HEK293 (cell line): ENCODE measurements around the gene UBE2F.

Experiments
- CTCF ChIA-PET: fragments of 350-600 bp; formaldehyde crosslinking; extraction: SDS; loops from one replicate; lab custom pipeline; 2021; ENCODE audit warnings: antibody characterized with exemption; lab: Yijun Ruan, JAX
- POLR2A ChIA-PET: fragments of 300-600 bp; formaldehyde crosslinking; extraction: SDS; loops from one replicate; lab custom pipeline; 2020; ENCODE audit warnings: antibody characterized with exemption, inconsistent platforms; lab: Yijun Ruan, JAX
- H3K27ac ChIP-seq: fragments of 200-500 bp; sonication (Bioruptor generic); 2 replicates; pipeline ENCODE4 v1.5.1; 2014; ENCODE audit warnings: low read depth, low read length, control low read depth, inconsistent platforms; ENCODE audit errors: extremely low read depth
- H3K36me3 ChIP-seq, 2 experiments: fragments of 200-500 bp in 1 of 2; sonication (Bioruptor generic) in 1 of 2; 1 replicate in 1 of 2; 2 replicates in 1 of 2; pipeline ENCODE4 v1.5.1; 2014 to 2017; ENCODE audit warnings: inconsistent platforms in 2 of 2, low read length in 2 of 2; ENCODE audit not compliant: control insufficient read depth in 2 of 2, insufficient read depth in 1 of 2
- H3K4me1 ChIP-seq: fragments of 200-500 bp; sonication (Bioruptor generic); 2 replicates; pipeline ENCODE4 v1.5.1; 2014; ENCODE audit warnings: mild to moderate bottlenecking, low read length, inconsistent platforms; ENCODE audit not compliant: control insufficient read depth, insufficient read depth
- H3K4me3 ChIP-seq: 2 replicates; pipeline ENCODE4 v1.5.1; 2011; ENCODE audit warnings: low read depth, mild to moderate bottlenecking, control low read depth, low read length, moderate library complexity
- H3K9me3 ChIP-seq: fragments of 200-500 bp; sonication (Bioruptor generic); 2 replicates; pipeline ENCODE4 v1.5.1; 2014; ENCODE audit warnings: low read depth, low read length, inconsistent platforms; ENCODE audit not compliant: control insufficient read depth, insufficient read depth
- HOXC10 ChIP-seq: sonication (generic); formaldehyde crosslinking; IDR thresholded peaks from 2 replicates; pipeline ENCODE4 v1.8.1; 2023; ENCODE audit warnings: mild to moderate bottlenecking, missing genetic modification reagents
- PRDM10 ChIP-seq: fragments of 450-650 bp; formaldehyde crosslinking; IDR thresholded peaks from 2 replicates; pipeline ENCODE4 v1.5.1; 2016; ENCODE audit warnings: missing biosample characterization, missing genetic modification characterization
- PRDM6 ChIP-seq: fragments of 450-650 bp; formaldehyde crosslinking; IDR thresholded peaks from 2 replicates; pipeline ENCODE4 v1.5.1; 2017; ENCODE audit warnings: missing biosample characterization, missing genetic modification characterization
- TRIM28 ChIP-seq: IDR thresholded peaks from 2 replicates; pipeline ENCODE4 v1.6.1; 2011; ENCODE audit warnings: low read length, control low read depth, borderline replicate concordance
- ZNF138 ChIP-seq: fragments of 450-650 bp; formaldehyde crosslinking; IDR thresholded peaks from 2 replicates; pipeline ENCODE4 v1.5.1; 2016; ENCODE audit warnings: missing biosample characterization, missing genetic modification characterization, borderline replicate concordance
- ZNF148 ChIP-seq: fragments of 450-650 bp; formaldehyde crosslinking; IDR thresholded peaks from 2 replicates; pipeline ENCODE4 v1.5.0; 2017; ENCODE audit warnings: missing biosample characterization, missing genetic modification characterization, borderline replicate concordance
- ZNF174 ChIP-seq: fragments of 450-650 bp; formaldehyde crosslinking; IDR thresholded peaks from 2 replicates; pipeline ENCODE4 v1.5.0; 2017; ENCODE audit warnings: missing biosample characterization, mild to moderate bottlenecking, missing genetic modification characterization
- ZNF184 ChIP-seq: fragments of 450-650 bp; IDR thresholded peaks from 2 replicates; pipeline ENCODE4 v1.5.1; 2018; ENCODE audit warnings: missing biosample characterization, mild to moderate bottlenecking, missing genetic modification characterization
- ZNF239 ChIP-seq: fragments of 450-650 bp; formaldehyde crosslinking; IDR thresholded peaks from 2 replicates; pipeline ENCODE4 v1.5.1; 2016; ENCODE audit warnings: missing biosample characterization, missing genetic modification characterization
- ZNF292 ChIP-seq: fragments of 450-650 bp; formaldehyde crosslinking; IDR thresholded peaks from 2 replicates; pipeline ENCODE4 v1.5.1; 2016; ENCODE audit warnings: low read depth, missing biosample characterization, missing genetic modification characterization, borderline replicate concordance
- ZNF366 ChIP-seq: fragments of 450-650 bp; formaldehyde crosslinking; conservative IDR thresholded peaks from 2 replicates; pipeline ENCODE4 v1.5.1; 2016; ENCODE audit warnings: missing biosample characterization, missing genetic modification characterization
- ZNF449 ChIP-seq: fragments of 450-650 bp; formaldehyde crosslinking; IDR thresholded peaks from 2 replicates; pipeline ENCODE4 v1.5.1; 2017; ENCODE audit warnings: missing biosample characterization, mild to moderate bottlenecking, missing genetic modification characterization, moderate library complexity
- ZNF548 ChIP-seq: fragments of 450-650 bp; formaldehyde crosslinking; IDR thresholded peaks from 2 replicates; pipeline ENCODE4 v1.5.1; 2016; ENCODE audit warnings: missing biosample characterization, missing genetic modification characterization
- ZNF585B ChIP-seq: fragments of 450-650 bp; formaldehyde crosslinking; IDR thresholded peaks from 2 replicates; pipeline ENCODE4 v1.5.1; 2016; ENCODE audit warnings: missing biosample characterization, missing genetic modification characterization
- ZNF621 ChIP-seq: fragments of 450-650 bp; formaldehyde crosslinking; IDR thresholded peaks from 2 replicates; pipeline ENCODE4 v1.5.1; 2017; ENCODE audit warnings: missing biosample characterization, missing genetic modification characterization
- ZNF654 ChIP-seq: fragments of 450-650 bp; formaldehyde crosslinking; IDR thresholded peaks from 2 replicates; pipeline ENCODE4 v1.5.1; 2016; ENCODE audit warnings: low read depth, missing biosample characterization, missing genetic modification characterization
- ZNF776 ChIP-seq: fragments of 450-650 bp; formaldehyde crosslinking; IDR thresholded peaks from 2 replicates; pipeline ENCODE4 v1.5.0; 2017; ENCODE audit warnings: missing biosample characterization, missing genetic modification characterization, borderline replicate concordance
- TF ChIP-seq, protein P1 (sequence below): fragments of 450-650 bp; formaldehyde crosslinking; IDR thresholded peaks from 2 replicates; pipeline ENCODE4 v1.5.1; 2016; ENCODE audit warnings: missing biosample characterization, missing genetic modification characterization

The UBE2F gene

GRCh38 chr2:237972211-237972610, 5.4 kb downstream of the UBE2F start:
- no peak overlapping the region for H3K4me3 ChIP-seq

GRCh38 chr2:237972936-237973335, 6.1 kb downstream of the UBE2F start:
- Histone ChIP-seq H3K4me1 (peaks cover 4% of the 10 kb centered on the region; the same call in 1 of the 2 replicates), H3K4me3 (no peak overlapping the region), H3K36me3 (peaks cover 5 to 45% of the 10 kb centered on the region in 2 experiments; a peak in 2 of 3 replicates), H3K27ac (no peak overlapping the region), H3K9me3 (no peaks in the 10 kb centered on the region)
- TF ChIP-seq ZNF184 (tag by site-specific recombination) (no peak), ZNF449 (tag by site-specific recombination) (no peak), ZNF239 (tag by site-specific recombination) (no peak), ZNF548 (tag by site-specific recombination) (no peak), ZNF138 (tag by site-specific recombination) (no peak)
- TF ChIP-seq, protein P1, sequence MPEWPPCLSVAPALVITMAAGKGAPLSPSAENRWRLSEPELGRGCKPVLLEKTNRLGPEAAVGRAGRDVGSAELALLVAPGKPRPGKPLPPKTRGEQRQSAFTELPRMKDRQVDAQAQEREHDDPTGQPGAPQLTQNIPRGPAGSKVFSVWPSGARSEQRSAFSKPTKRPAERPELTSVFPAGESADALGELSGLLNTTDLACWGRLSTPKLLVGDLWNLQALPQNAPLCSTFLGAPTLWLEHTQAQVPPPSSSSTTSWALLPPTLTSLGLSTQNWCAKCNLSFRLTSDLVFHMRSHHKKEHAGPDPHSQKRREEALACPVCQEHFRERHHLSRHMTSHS (tag by site-specific recombination), result no peak
- CTCF ChIA-PET, result no interaction called here
- POLR2A ChIA-PET, result no interaction called here

More at GRCh38 chr2:237972211-237972610, 5.4 kb downstream of the UBE2F start:
- H3K36me3 ChIP-seq, result peaks cover 5 to 38% of the 10 kb centered on the region in 2 experiments; a peak in 2 of 3 replicates
- H3K9me3 ChIP-seq, result no peaks in the 10 kb centered on the region
- TF ChIP-seq PRDM10 (peak; percentile 48; the same call in 1 of the 2 replicates), PRDM6 (tag by site-specific recombination) (no peak)
- no peak overlapping the region for H3K27ac ChIP-seq
- ChIA-PET POLR2A (interaction anchor here (0.7 kb wide), 1 partner anchor 37 kb away, joined by 5 read pairs; no protein-coding TSS in a partner anchor), CTCF (no interaction called here)
- H3K4me1 ChIP-seq, result peaks cover 4% of the 10 kb centered on the region; the same call in 1 of the 2 replicates

- no peak overlapping the region for H3K27ac ChIP-seq
- ChIA-PET CTCF (no interaction called here), POLR2A (no interaction called here)
- H3K4me3 ChIP-seq, result no peak overlapping the region
- H3K4me1 ChIP-seq, result no peaks in the 10 kb centered on the region
- no peak for TF ChIP-seq ZNF776 (tag by site-specific recombination)
- TF ChIP-seq ZNF148 (tag by site-specific recombination), result no peak
- TF ChIP-seq ZNF366 (tag by site-specific recombination), result no peak
- TF ChIP-seq ZNF585B (tag by site-specific recombination), result no peak
- no peak for TF ChIP-seq HOXC10
- no peak for TF ChIP-seq TRIM28
- TF ChIP-seq ZNF654 (tag by site-specific recombination), result no peak
- no peak for TF ChIP-seq ZNF174
- TF ChIP-seq ZNF292, result no peak
- TF ChIP-seq ZNF621 (tag by site-specific recombination), result no peak
- peaks cover 5 to 65% of the 10 kb centered on the region in 2 experiments; a peak in 2 of 3 replicates for H3K36me3 ChIP-seq
- H3K9me3 ChIP-seq, result no peaks in the 10 kb centered on the region
These were observed 10.6 kb downstream of the UBE2F start for GRCh38 chr2:237977380-237977779.
